ENCODE results near the gene CEP97.
"Not testable (repeated sequence)": the region's sequence is repeated elsewhere in the genome, so short reads cannot be mapped to it uniquely, and the experiment has no call there.

CEP97 gene

DNA sequence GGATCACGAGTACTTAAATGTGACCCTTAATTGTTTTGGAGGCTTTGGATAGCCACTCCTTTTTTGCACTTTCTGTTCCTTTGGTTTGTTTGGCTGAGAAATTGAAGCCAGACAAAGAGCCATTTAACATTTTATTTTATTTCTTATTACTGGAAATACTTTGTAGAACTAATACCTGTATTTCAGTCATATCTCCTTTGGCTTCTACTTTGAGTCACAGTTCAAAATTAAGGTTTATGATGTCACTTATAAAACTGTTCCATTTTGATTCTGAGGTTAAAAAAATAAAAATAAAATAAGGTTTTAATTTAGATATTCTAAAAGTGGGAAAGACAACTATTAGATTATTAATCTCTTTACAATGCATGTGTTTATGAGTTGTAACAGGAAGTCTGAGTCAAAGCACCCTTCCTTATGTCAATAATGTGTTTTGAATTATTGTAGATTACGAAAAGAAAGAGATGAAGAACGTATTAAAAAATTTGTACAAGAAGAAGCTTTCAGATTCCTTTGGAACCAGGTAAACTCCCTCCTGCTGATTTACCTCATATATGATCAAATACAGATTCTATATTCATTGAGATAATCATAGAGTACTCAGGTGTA lies 37.7 kb downstream of the CEP97 start:
- DNase-seq (ENCODE audit: low read depth in 2 of 2): no peak

DNA sequence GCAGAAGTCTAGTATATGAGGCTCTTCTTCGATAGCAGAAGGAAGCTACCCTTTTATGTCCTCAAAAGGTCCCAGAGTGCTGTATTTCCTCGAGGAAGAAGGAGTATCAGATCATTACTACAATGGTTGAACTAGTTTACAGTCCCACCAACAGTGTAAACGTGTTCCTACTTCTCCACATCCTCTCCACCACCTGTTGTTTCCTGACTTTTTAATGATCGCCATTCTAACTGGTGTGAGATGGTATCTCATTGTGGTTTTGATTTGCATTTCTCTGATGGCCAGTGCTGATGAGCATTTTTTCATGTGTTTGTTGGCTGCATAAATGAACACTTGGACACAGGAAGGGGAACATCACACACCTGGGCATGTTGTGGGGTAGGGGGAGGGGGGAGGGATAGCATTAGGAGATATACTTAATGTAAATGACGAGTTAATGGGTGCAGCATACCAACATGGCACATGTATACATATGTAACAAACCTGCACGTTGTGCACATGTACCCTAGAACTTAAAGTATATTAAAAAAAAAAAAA lies 53.4 kb downstream of the CEP97 start:
- not testable (repeated sequence) for DNase-seq (ENCODE audit: low read depth in 2 of 2)

DNA sequence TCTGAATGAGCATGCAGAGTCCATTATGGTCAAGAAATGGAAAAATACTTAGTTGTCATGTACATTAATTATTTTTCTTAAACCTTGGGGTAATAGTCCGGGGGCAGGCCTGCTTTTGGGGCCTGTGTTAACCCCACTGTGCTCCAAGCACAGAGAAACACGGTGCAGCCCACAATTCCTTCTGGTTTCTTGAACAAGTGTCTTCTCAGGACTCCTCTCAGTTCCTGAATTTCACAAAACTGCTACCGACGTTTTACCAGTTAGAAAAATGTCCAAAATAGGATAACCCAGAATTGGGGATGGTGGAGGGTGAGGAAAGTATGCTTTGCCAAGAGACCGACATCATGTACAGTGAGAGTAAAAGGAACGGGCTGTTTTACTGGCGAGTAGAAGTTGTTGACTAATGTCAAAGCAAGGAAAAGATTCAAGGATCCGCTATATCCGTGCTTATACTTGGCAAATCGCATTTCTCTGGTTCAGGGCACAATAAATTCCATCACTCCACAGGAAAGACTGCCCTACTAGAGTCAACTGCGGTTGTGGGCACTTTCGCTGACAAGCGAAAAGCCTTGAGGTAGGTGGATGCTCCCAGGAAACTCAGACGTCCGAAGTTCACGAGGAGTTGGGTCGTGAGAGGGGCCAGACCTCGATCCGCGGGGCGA lies 54.1 kb downstream of the CEP97 start:
- no peak for DNase-seq (ENCODE audit: low read depth in 2 of 2)

DNA sequence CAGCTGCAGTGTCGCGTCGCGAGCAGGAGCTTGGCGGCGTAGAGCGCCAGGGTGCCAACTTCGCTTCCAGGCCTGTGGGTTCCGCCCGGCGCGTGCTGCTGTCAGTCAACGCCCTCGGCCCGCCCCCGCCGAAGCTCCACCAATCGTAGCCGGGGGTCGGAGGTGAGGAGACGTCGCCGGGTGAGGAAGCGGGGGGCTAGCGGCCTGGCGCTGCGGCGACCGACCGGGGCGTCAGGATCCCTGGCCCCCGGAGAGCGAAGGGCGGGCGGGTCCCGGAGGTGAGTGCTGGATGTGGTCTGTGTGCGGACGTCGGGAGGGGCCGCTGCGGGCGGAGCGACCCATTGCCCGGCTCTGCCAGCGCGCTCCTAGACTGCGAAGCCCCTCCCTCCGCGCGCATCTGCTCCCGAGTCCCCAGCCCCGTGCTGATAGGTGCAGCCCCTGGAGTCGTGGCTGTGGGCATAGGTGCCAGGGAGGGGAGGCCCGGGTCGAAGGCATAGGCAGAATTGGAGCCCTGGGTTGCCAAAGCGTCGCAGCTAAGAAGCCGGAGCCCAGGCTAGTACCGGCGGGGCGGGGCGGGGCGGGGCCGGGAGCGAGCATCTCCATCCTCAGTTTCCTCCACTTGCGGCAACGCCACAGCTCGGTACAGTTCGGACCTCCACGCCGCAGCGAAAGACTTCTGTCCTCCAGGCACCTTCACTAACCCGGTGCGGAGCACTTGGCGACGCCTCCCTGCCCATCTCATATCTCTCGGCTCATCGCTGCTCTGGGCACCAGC lies 54.8 kb downstream of the CEP97 start, which contains the start of gene NXPE3:
Gene NXPE3, plus strand, starts transcription at position 165 of the 775 bp plus-strand sequence. CDS start 6,386 bp downstream, outside the sequence.
- peak; percentile 89 to 93 for DNase-seq (ENCODE audit: low read depth in 2 of 2)

DNA sequence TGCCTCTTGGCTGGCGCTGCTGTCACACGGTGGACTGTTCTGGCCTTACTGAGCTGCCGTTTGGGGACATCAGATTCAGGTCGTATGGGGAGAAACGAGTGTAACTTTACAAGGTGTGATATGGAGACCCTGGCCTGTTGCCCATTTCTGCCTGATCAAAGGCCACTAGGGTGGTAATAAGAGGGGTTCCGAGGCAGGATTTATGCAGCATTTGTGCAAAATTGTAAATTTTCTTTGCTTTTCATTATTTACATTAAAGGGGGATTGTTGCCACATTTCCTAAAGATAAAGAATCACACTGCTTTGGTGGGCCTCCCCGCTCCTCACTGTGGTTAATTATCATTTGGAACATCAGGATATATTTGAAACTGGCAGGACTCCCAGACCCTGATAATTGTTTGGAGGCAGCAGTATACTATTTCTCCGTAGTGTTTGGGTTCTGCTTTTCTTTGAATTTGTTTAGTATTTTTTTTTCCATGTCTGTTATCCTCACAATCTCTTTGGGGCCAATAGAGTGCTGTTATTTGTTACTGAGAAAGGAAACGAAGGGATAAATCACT lies 55.5 kb downstream of the CEP97 start:
- DNase-seq (ENCODE audit: low read depth in 2 of 2): no peak

DNA sequence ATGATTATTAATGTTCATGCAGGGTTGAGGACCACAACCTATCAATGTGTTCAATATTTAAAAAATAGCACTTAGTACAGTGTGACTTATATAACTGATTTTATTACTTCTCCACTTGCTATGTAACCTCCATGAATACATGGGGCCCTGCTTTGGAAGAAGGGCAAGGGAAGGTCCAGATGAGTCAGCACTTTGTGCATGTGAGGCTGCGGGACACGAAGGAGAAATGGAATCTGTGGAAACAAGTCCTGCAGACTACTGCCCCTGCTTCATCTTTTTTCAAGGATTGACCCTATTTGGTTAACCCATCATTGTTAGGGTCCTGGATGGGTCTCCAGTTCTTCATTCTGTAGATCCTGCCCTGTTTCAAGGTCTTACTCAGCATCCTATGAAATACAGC lies 56.2 kb downstream of the CEP97 start:
- DNase-seq (ENCODE audit: low read depth in 2 of 2): no peak

DNA sequence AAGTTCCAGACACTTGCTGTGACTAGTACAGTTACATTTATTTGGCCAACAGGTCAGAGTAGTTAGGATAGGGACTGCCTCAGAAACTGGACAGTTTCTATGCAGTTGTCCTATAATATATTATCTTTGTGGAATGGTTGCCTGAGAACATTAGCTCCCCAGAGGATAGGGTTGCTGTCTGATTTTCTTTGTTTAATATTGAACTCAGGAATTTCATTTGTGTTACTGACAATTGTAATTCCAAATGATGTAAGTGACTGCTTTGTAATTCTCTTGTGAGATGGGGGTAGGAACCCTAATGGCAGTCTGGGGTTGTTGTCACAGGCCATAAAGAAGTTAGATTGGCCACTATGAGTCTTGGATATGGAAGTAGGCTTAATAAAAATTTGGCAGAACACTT lies 56.8 kb downstream of the CEP97 start:
- DNase-seq (ENCODE audit: low read depth in 2 of 2): no peak

DNA sequence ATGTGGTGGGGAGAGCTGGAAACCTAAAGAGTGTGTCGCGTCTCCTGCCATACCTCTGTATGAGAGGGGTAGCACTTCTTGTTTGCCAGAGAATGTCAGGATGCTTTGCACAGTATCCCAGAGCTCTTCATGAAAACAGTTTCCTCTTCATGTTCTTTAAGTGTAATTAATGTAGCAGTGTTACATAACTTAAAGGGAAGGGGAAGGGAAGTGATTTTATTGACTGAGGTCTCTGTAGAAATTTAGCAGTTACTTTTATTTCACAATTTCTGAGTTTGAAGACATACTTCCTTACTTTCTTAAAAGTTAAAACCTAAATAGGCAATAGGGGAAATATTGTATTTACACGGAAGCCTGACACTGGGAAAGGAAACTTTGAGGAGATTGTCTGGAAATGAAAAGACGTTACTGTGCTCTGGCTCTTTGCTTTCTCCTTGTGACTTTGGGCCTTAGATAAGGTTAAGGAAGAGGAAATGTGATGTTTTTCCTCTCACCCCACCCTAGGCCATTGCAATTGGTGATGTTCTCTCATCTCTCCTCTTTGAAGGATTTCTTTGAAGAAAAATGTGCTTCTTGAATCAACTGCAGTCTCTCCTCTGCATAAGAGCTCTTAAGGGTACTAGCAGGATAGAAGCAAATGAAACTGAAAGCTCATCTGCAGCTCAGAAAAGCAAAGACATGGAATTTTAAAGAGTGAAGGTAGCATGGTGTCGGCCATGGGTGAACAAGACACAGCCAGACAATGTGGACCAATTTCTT lies 60.6 kb downstream of the CEP97 start:
- DNase-seq (ENCODE audit: low read depth in 2 of 2): no peak

DNA sequence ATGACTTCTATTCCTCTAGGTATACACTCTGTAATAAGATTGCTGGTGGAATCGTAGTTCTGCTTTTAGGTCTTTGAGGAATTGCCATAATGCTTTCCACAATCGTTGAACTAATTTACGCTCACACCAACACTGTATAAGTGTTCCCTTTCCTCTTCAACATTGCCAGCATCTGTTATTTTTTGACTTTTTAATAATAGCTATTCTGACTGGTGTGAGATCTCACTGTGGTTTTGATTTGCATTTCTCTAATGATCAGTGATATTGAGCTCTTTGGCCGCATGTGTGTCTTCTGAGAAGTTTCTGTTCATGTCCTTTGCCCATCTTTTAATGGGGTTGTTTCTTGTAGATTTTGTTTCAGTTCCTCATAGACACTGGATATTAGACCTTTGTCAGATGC lies 67.4 kb downstream of the CEP97 start:
- DNase-seq (ENCODE audit: low read depth in 2 of 2): no peak

DNA sequence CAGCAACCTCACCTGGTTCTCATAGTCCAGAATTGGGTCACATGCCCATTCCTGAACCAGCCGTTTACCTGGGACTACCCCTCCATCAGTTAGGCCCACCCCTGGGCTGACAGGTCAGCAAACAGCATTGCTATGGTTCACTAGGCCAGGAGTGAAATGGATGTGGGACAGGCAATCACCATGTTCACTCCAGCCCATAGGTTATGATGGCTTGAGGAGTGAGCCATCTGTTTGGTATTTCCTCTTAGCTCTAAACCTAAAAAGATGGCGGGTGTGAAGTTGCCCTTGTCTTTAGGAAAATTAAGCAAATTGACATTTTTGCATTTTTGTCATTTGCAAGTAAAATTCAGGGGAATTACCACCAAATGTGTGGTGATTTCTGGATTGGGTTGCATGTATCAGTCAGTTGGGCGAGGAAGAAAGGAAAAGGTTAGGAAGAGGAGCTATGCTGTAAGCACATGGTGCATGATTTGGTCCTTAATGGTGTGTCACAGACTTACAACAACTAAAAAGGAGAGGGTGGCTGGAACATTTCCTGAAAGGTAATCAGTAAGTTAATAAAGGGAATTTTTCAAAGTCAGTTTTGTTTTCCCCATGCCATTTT lies 71.8 kb downstream of the CEP97 start:
- DNase-seq (ENCODE audit: low read depth in 2 of 2): no peak

DNA sequence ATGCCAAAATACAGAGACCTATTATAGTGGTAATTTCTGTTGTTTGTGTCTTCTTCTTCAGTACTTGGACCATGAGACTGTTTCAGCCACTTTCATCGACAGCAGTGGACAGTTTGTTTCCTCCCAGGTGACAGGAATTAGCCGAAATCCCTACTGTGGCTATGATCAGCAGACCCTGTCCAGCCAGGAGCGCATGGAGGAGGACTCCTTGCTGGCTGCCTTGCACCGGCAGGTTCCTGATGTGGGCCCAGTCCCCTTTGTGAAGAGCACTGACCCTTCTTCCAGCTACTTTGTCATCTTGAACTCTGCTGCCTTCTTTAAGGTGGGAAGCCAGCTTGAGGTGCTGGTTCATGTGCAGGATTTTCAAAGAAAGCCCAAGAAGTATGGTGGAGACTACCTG lies 76.8 kb downstream of the CEP97 start:
- no peak for DNase-seq (ENCODE audit: low read depth in 2 of 2)

DNA sequence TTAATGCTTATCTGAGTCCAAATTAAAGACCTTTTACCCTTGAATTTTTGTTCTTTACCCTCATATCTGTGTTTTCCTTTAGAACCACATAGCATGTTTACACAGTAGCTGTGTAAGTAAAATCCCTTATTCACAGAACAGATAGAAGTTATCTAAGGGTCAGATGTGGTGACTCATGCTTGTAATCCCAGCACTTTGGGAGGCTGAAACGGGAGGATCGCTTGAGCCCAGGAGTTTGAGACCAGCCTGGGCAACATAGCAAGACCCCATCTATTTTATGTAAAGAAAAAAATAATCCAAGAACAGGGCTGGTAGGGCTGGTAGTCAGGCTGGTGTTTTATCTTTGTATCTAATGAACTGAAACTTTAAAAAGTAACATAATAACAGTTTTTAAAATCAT lies 77.8 kb downstream of the CEP97 start:
- DNase-seq (ENCODE audit: low read depth in 2 of 2): no peak

DNA sequence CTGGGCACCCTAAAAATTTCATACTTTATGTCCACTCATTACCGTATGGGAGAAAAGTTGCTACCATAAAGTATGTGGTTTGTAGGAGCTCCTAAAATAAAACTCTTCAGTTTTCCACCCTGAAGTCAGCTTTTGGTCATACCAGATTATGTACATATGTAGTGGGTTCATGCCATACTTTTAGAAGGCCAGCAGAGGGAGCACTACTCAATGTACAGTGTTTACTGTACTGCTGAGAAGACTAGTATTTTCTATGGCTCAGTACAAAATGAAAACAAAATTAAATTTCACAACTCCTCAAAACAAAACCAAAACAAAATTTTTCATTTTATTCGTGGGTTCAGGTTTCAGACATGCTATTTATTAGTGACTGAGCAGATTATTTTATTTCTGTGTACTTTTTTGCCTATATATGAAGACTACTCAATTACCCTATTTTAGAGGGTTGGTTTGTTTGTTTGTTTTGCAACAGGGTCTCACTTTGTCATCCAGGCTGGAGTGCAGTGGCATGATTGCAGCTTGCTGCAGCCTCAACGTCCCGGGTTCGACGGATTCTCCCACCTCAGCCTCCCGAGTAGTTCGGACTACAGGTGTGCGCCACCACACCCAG lies 78.9 kb downstream of the CEP97 start:
- DNase-seq (ENCODE audit: low read depth in 2 of 2): no peak

DNA sequence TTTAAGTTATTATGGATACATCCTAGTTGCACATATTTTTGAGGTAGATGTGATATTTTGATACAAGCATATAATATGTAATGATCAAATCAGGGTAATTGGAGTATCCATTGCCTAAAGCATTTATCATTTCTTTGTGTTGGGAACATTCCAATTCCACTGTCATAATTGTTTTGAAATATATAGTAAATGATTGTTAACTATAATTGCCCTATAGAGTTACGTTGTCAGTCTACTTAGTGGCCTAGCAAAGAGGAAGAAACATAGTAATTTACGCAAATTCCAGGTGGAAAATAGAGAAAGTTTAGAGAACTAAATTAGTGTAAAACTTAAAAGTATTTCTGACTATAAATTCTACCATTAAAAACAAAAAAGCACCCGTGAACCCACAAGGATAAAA lies 79.5 kb downstream of the CEP97 start:
- DNase-seq (ENCODE audit: low read depth in 2 of 2): no peak

DNA sequence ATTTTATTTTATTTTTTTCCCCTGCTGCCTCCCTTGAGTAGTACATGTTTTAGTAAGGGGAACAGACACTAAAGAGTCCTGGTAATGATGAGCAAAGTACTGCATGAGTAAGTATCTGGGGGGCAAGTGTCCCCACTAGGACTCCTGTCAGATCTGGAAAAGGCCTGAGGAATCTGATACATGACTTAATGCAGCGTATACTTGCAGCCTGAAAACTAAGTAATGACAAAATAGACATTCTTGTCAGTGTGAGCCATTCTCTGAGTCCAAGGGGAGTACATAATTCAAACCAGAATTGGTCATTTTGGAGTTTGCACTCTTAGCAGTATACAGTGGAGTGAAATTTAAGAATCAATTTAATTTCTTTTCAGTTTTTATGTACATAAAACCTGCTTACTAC lies 82.1 kb downstream of the CEP97 start:
- no peak for DNase-seq (ENCODE audit: low read depth in 2 of 2)

DNA sequence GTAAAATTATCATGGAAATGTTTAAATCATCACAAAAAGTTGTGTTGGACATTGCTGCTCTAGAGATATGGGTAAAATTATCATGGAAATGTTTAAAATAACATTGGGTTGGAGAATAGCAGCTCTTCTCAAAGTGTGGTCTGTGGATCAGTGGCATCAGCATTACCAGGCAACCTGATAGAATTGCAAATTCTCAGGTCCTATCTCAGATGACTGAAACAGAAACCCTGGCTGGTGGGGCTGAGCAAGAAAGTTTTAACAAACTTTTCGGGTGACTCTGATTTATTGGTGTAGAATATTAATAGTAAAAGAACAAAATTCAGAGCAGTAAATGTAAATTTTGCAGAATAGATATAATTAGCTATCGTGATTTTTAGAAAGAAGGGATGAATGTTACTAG lies 83.5 kb downstream of the CEP97 start:
- DNase-seq (ENCODE audit: low read depth in 2 of 2): no peak

DNA sequence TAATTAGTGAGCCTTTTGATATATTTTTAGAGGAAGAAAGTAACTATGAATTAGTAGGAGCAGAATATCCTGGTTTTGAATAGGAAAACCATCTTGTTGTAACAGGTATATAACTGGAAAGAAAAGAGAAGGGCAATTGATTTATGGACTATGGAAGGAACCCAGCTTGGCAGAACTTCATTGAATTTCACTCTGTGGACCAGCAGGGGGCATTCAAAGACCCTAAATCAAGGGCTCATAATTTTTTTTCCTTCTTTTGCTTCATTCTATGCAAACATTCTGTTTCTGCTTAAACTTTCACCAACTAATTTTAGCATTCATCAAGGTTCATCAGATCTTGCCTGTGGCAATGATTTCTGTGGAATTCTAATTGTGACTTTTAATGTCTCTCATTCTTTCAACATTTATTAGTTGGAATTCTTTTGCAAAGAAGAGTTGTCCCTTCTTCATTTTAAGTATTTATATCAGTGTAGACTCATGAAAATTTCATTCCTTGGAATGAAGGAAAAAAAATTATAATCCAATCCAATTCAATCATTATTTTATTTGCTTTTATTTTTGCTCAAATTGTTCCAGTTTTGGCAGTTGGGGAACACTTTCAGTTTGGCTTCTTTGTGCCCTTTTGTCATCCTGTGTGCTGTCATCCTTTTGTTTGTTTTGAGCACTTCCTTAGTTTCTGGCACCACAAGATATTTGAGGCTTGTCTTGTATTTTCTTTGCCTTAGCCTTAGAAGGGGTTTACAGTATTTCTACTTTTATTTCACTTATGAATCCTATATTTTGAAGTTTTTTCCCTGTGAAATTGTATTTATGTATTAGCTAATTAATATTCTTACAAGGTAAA lies 85.0 kb downstream of the CEP97 start:
- DNase-seq (ENCODE audit: low read depth in 2 of 2): no peak

DNA sequence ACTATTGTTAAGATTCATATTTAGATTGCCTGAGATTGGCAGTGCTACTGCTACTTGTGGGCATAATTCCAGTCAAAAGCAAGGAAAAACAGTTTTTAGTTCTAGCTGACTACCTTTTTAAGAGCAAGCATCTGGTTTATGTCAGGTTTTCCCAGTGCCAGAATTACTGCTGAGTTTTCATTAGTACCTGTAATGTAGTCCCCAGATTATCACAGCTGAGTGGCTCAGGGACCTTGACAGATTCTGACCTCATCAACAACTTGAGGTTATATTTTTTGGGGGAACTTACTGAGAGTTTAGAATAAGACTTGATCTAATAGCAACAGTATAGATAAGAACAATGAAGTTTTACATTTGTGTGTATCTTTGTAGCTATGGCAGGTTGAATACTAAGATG lies 85.6 kb downstream of the CEP97 start:
- no peak for DNase-seq (ENCODE audit: low read depth in 2 of 2)

DNA sequence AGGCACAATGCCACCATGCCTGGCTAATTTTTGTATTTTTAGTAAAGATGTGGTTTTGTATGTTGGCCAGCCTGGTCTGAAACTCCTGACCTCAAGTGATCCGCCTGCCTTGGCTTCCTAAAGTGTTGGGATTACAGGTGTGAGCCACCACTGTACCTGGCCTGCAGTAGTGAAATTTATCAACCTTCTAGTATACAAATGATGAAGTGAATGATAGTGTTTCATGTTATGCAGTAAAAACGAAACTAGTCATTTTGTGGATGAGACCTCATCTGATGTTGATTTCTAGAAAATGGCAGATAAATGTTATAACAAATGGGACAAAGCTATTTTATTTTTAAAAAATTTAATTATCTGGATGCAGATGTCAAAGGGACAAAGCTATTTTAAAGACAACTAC lies 87.5 kb downstream of the CEP97 start:
- no peak for DNase-seq (ENCODE audit: low read depth in 2 of 2)

DNA sequence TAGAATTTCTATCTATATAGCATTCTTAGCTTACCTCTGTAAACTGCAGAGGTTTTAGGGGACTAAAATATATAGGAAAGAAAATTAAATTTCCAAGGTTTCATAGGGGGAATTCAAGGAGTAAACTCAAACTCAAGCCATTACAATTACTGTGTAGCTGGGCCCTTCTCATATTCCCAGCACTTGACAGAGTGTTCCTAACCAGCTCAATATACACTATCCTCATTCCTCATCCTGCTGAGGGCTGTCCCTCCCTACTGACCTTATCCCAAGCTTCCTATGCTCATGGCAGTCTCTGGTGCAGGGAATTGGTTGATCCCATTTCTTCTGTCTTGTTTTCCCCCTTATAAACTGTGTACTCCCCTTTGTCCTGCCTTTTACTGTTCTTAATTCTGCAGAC lies 88.5 kb downstream of the CEP97 start:
- no peak for DNase-seq (ENCODE audit: low read depth in 2 of 2)

Data from stimulated activated CD8-positive, alpha-beta memory T cell treated with anti-CD3 and anti-CD28 coated beads, Interleukin-2, amount 100 ng/mL, for 48 hours (primary cell).